HG03196 (cell line): ENCODE results near the gene TLE6.
"Not testable (repeated sequence)": the region's sequence is repeated elsewhere in the genome, so short reads cannot be mapped to it uniquely, and the experiment has no call there.

Source experiments
- ATAC-seq: cut with Tn5 transposase; IDR thresholded peaks from one replicate; pipeline ENCODE4 v1.9.1; 2021; ENCODE audit not compliant: unreplicated experiment

TLE6 gene

GRCh38 chr19:3001235-3001800 lies 24.0 kb downstream of the TLE6 start:
- ATAC-seq: no peak

GRCh38 chr19:3003046-3003445 lies 25.7 kb downstream of the TLE6 start:
- no peak for ATAC-seq

- no peak for ATAC-seq
Measured at GRCh38 chr19:3004522-3004921, 27.2 kb downstream of the TLE6 start.

GRCh38 chr19:3005345-3005744 lies 28.0 kb downstream of the TLE6 start:
- no peak for ATAC-seq

GRCh38 chr19:3006075-3006767 lies 28.9 kb downstream of the TLE6 start:
- ATAC-seq: no peak

- ATAC-seq: no peak
Measured at GRCh38 chr19:3007975-3008374, 30.6 kb downstream of the TLE6 start.

GRCh38 chr19:3008994-3009393 lies 31.6 kb downstream of the TLE6 start:
- no peak for ATAC-seq

- no peak for ATAC-seq
Measured at GRCh38 chr19:3010871-3011270, 33.5 kb downstream of the TLE6 start.

- ATAC-seq: not testable (repeated sequence)
Measured at GRCh38 chr19:3012059-3012458, 34.7 kb downstream of the TLE6 start.

GRCh38 chr19:3012621-3013262 lies 35.4 kb downstream of the TLE6 start:
- ATAC-seq: no peak

- no peak for ATAC-seq
Measured at GRCh38 chr19:3013263-3013725, 35.9 kb downstream of the TLE6 start.

GRCh38 chr19:3014135-3014534 lies 36.8 kb downstream of the TLE6 start:
- no peak for ATAC-seq

- no peak for ATAC-seq
Measured at GRCh38 chr19:3015126-3016057, 38.0 kb downstream of the TLE6 start.

GRCh38 chr19:3017923-3018322 lies 40.6 kb downstream of the TLE6 start:
- ATAC-seq: no peak

GRCh38 chr19:3019211-3019854 lies 42.0 kb downstream of the TLE6 start:
- ATAC-seq: no peak

GRCh38 chr19:3020321-3020960 lies 43.1 kb downstream of the TLE6 start:
- ATAC-seq: no peak

- ATAC-seq: no peak
Measured at GRCh38 chr19:3024509-3024869, 47.1 kb downstream of the TLE6 start.

- ATAC-seq: no peak
Measured at GRCh38 chr19:3024870-3025548, 47.6 kb downstream of the TLE6 start.

- ATAC-seq: no peak
Measured at GRCh38 chr19:3025549-3025886, 48.2 kb downstream of the TLE6 start.

GRCh38 chr19:3026768-3027167 lies 49.4 kb downstream of the TLE6 start:
- ATAC-seq: no peak
